MM.1S (cell line): ENCODE data around the gene TSC2.

ENCODE experiments used
- DNase-seq: peaks from one replicate; pipeline ENCODE4 v3.0.0-alpha.2; 2015
- H2AFZ ChIP-seq: fragments of 300-600 bp; sonication (generic); 2 replicates; pipeline ENCODE4 v1.6.0; 2016; ENCODE audit warnings: antibody characterized with exemption, low read length
- H3F3A ChIP-seq: fragments of 300-600 bp; sonication (generic); 2 replicates; pipeline ENCODE4 v1.6.1; 2016; ENCODE audit warnings: mild to moderate bottlenecking, antibody characterized with exemption, low read length, moderate library complexity, mixed read lengths; ENCODE audit not compliant: insufficient read depth
- H3K27ac ChIP-seq: fragments of 300-600 bp; sonication (generic); 2 replicates; pipeline ENCODE4 v1.5.1; 2016; ENCODE audit warnings: mild to moderate bottlenecking, low read length
- H3K27me3 ChIP-seq: fragments of 300-600 bp; sonication (generic); replicated peaks from 2 replicates; pipeline ENCODE4 v1.6.0; 2016; ENCODE audit warnings: low read length; ENCODE audit not compliant: insufficient read depth
- H3K36me3 ChIP-seq: fragments of 300-600 bp; sonication (generic); replicated peaks from 2 replicates; pipeline ENCODE4 v1.6.1; 2016; ENCODE audit warnings: mild to moderate bottlenecking, low read length, mixed read lengths; ENCODE audit not compliant: insufficient read depth
- H3K4me1 ChIP-seq: fragments of 300-600 bp; sonication (generic); 2 replicates; pipeline ENCODE4 v1.6.1; 2016; ENCODE audit warnings: low read length, mixed read lengths
- H3K4me2 ChIP-seq: fragments of 300-600 bp; sonication (generic); 2 replicates; pipeline ENCODE4 v1.6.0; 2016; ENCODE audit warnings: low read depth, low read length
- H3K4me3 ChIP-seq: fragments of 300-600 bp; sonication (generic); 2 replicates; pipeline ENCODE4 v1.5.1; 2016; ENCODE audit warnings: low read length, mixed read lengths
- H3K79me2 ChIP-seq: fragments of 300-600 bp; sonication (generic); 2 replicates; pipeline ENCODE4 v1.6.1; 2016; ENCODE audit warnings: mixed run types, low read length, mixed read lengths
- H3K9ac ChIP-seq: fragments of 300-600 bp; sonication (generic); 2 replicates; pipeline ENCODE4 v1.6.1; 2016; ENCODE audit warnings: low read length, mixed read lengths
- H3K9me2 ChIP-seq: fragments of 300-600 bp; sonication (generic); replicated peaks from 2 replicates; pipeline ENCODE4 v1.6.1; 2016; ENCODE audit warnings: mild to moderate bottlenecking, low read length, mixed read lengths; ENCODE audit not compliant: insufficient read depth
- H3K9me3 ChIP-seq: fragments of 300-600 bp; sonication (generic); replicated peaks from 2 replicates; pipeline ENCODE4 v1.6.1; 2016; ENCODE audit warnings: mild to moderate bottlenecking, low read length, mixed read lengths; ENCODE audit not compliant: insufficient read depth
- H4K20me1 ChIP-seq: fragments of 300-600 bp; sonication (generic); 2 replicates; pipeline ENCODE4 v1.6.1; 2016; ENCODE audit warnings: mild to moderate bottlenecking, low read length, moderate library complexity, mixed read lengths; ENCODE audit not compliant: insufficient read depth
- CTCF ChIP-seq: fragments of 300-600 bp; sonication (generic); IDR thresholded peaks from 2 replicates; pipeline ENCODE4 v1.5.1; 2016; ENCODE audit warnings: antibody characterized with exemption, low read length, mixed read lengths
- EZH2 ChIP-seq: fragments of 300-600 bp; sonication (generic); optimal IDR thresholded peaks from 2 replicates; pipeline ENCODE3; 2017; ENCODE audit warnings: low read depth, mild to moderate bottlenecking, antibody characterized with exemption, low read length, mixed read lengths
- EZH2phosphoT487 ChIP-seq: fragments of 300-600 bp; sonication (generic); IDR thresholded peaks from 2 replicates; pipeline ENCODE4 v1.6.1; 2018; ENCODE audit warnings: antibody characterized with exemption, low read length

TSC2 gene

GRCh38 chr16:2025878-2026460, 21.8 kb upstream of the TSC2 start:
- peak; percentile 5 for DNase-seq
- Histone ChIP-seq H3K27ac (no peak overlapping the region), H3K9me3 (no peaks in the 10 kb centered on the region), H4K20me1 (no peaks in the 10 kb centered on the region), H3K36me3 (no peaks in the 10 kb centered on the region), H3F3A (no peaks in the 10 kb centered on the region; the same call in 1 of the 2 replicates), H3K4me3 (no peak overlapping the region), H3K9me2 (no peaks in the 10 kb centered on the region), H3K4me2 (peak overlapping the region; percentile 57; the same call in 1 of the 2 replicates), H3K27me3 (peaks cover 46% of the 10 kb centered on the region), H3K4me1 (peaks cover 5% of the 10 kb centered on the region; the same call in 1 of the 2 replicates), H3K79me2 (no peaks in the 10 kb centered on the region), H3K9ac (no peak overlapping the region), H2AFZ (no peak overlapping the region)
- TF ChIP-seq CTCF (no peak), EZH2phosphoT487 (no peak), EZH2 (no peak)

- peaks cover 45% of the 10 kb centered on the region for H3K27me3 ChIP-seq
- no peaks in the 10 kb centered on the region for H3K9me3 ChIP-seq
- peaks cover 6% of the 10 kb centered on the region; the same call in 1 of the 2 replicates for H3K4me1 ChIP-seq
- no peaks in the 10 kb centered on the region; the same call in 1 of the 2 replicates for H3F3A ChIP-seq
- no peaks in the 10 kb centered on the region for H4K20me1 ChIP-seq
- no peak within 1 kb of the TSS for H3K27ac ChIP-seq
- peak; percentile 32 for DNase-seq
- H3K36me3 ChIP-seq: no peaks in the 10 kb centered on the region
- TF ChIP-seq EZH2 (no peak), CTCF (no peak), EZH2phosphoT487 (no peak)
- H3K4me2 ChIP-seq: peak within 1 kb of the TSS; percentile 62; the same call in 1 of the 2 replicates
- no peaks in the 10 kb centered on the region for H3K9me2 ChIP-seq
- no peak within 1 kb of the TSS for H3K9ac ChIP-seq
- H2AFZ ChIP-seq: no peak within 1 kb of the TSS
- peak within 1 kb of the TSS; percentile 34; the same call in 1 of the 2 replicates for H3K4me3 ChIP-seq
- no peaks in the 10 kb centered on the region for H3K79me2 ChIP-seq
Measured at GRCh38 chr16:2026461-2027023, 21.2 kb upstream of the TSC2 start, which contains the start of gene NHERF2. Gene NHERF2, plus strand, starts transcription at chr16:2026902. Its CDS starts 104 bp downstream, at chr16:2027006.

GRCh38 chr16:2027024-2028010, 20.5 kb upstream of the TSC2 start:
- peak overlapping the region; percentile 34; the same call in 1 of the 2 replicates for H3K4me3 ChIP-seq
- no peaks in the 10 kb centered on the region; the same call in 1 of the 2 replicates for H3F3A ChIP-seq
- no peaks in the 10 kb centered on the region for H4K20me1 ChIP-seq
- no peak for TF ChIP-seq EZH2
- TF ChIP-seq EZH2phosphoT487: no peak
- TF ChIP-seq CTCF: no peak
- H3K4me2 ChIP-seq: peak overlapping the region; percentile 62; the same call in 1 of the 2 replicates
- H3K4me1 ChIP-seq: peaks cover 8% of the 10 kb centered on the region; the same call in 1 of the 2 replicates
- no peak overlapping the region for H3K27ac ChIP-seq
- H3K9me3 ChIP-seq: no peaks in the 10 kb centered on the region
- no peaks in the 10 kb centered on the region for H3K36me3 ChIP-seq
- H3K79me2 ChIP-seq: no peaks in the 10 kb centered on the region
- no peaks in the 10 kb centered on the region for H3K9me2 ChIP-seq
- H2AFZ ChIP-seq: no peak overlapping the region
- H3K27me3 ChIP-seq: peaks cover 39% of the 10 kb centered on the region
- DNase-seq: peak; percentile 7
- no peak overlapping the region for H3K9ac ChIP-seq
